Gastrocnemius medialis (tissue), 4 donors: ENCODE data around the gene LIPE. TPM values are rescaled to one million over a fixed set of nuclear protein-coding genes. Genes with fewer than 3 reads are reported as not detected.

ENCODE experiments used
- ATAC-seq, 2 donors: fragments of 150-250 bp; one replicate each; pipeline ENCODE4 v1.9.1; 2016
- DNase-seq, 2 donors: peaks; one replicate each; pipeline ENCODE4 v3.0.0-alpha.2; 2019
- H3K27ac ChIP-seq, 4 donors: fragments of 200-600 bp; sonication (generic); 1 replicate in 1 of 4; 2 replicates in 3 of 4; pipeline ENCODE4 v1.5.1; 2016 to 2018; ENCODE audit warnings: mild to moderate bottlenecking in 2 of 4, moderate library complexity in 1 of 4
- H3K27me3 ChIP-seq, 3 donors: fragments of 200-600 bp; sonication (generic) in 2 of 3; 1 replicate in 1 of 3; 2 replicates in 2 of 3; pipeline versions ENCODE4 v1.5.1 to v1.6.0; 2016 to 2019; ENCODE audit warnings: mild to moderate bottlenecking in 1 of 3, moderate library complexity in 1 of 3
- H3K36me3 ChIP-seq, 2 donors: fragments of 200-600 bp; sonication (generic) in 1 of 2; one replicate each; pipeline ENCODE4 v1.5.1; 2017 to 2018
- H3K4me1 ChIP-seq, 2 donors: fragments of 200-600 bp; sonication (generic) in 1 of 2; one replicate each; pipeline ENCODE4 v1.5.1; 2016 to 2017; ENCODE audit warnings: mild to moderate bottlenecking in 2 of 2
- H3K4me3 ChIP-seq, 4 donors: fragments of 200-600 bp; sonication (generic) in 3 of 4; 1 replicate in 1 of 4; 2 replicates in 3 of 4; pipeline ENCODE4 v1.5.1; 2016 to 2019; ENCODE audit warnings: mild to moderate bottlenecking in 2 of 4
- H3K9me3 ChIP-seq, 3 donors: fragments of 200-600 bp; sonication (generic) in 2 of 3; 1 replicate in 1 of 3; 2 replicates in 2 of 3; pipeline ENCODE4 v1.5.1; 2016 to 2019
- POLR2A ChIP-seq, 2 donors: fragments of 450-650 bp; IDR thresholded peaks; one replicate each; pipeline ENCODE4 v1.6.1; 2017; ENCODE audit warnings: antibody characterized with exemption in 2 of 2, mild to moderate bottlenecking in 2 of 2, moderate library complexity in 2 of 2
- in situ Hi-C, 4 donors: fragments of 200-750 bp; cut with MboI; loops; one replicate each; pipeline versions ENCODE4 v1.15.0 to v1.8.0; 2017; ENCODE audit warnings: low sequenced_read_pairs in 4 of 4
- intact Hi-C: fragments of 100-400 bp; cut with DNase I; formaldehyde crosslinking; loops from one replicate; pipeline ENCODE4 v1.15.1; 2023; ENCODE audit warnings: low total_unique reads
- total RNA-seq, 4 donors: library from RNA; depleted of rRNA; stranded (reverse); fragments of >200 nt; gene quantifications; one replicate each; pipeline versions ENCODE4 v1.1.0 to v1.2.3, GENCODE V29; 2016
- TF ChIP-seq, protein P1 (sequence below), 5 experiments: fragments of 450-650 bp in 3 of 5; fragments of 200-600 bp in 2 of 5; sonication (generic) in 2 of 5; IDR thresholded peaks in 4 of 5; conservative IDR thresholded peaks in 1 of 5; 1 replicate in 4 of 5; 2 replicates in 1 of 5; pipeline ENCODE4 v1.5.1; 2016 to 2019; ENCODE audit warnings: antibody characterized with exemption in 5 of 5, mild to moderate bottlenecking in 3 of 5, moderate library complexity in 3 of 5

Gene LIPE
- total RNA-seq, 4 donors from 2014 or later, result 6.9 to 44.5 (median 13.7) TPM

DNA sequence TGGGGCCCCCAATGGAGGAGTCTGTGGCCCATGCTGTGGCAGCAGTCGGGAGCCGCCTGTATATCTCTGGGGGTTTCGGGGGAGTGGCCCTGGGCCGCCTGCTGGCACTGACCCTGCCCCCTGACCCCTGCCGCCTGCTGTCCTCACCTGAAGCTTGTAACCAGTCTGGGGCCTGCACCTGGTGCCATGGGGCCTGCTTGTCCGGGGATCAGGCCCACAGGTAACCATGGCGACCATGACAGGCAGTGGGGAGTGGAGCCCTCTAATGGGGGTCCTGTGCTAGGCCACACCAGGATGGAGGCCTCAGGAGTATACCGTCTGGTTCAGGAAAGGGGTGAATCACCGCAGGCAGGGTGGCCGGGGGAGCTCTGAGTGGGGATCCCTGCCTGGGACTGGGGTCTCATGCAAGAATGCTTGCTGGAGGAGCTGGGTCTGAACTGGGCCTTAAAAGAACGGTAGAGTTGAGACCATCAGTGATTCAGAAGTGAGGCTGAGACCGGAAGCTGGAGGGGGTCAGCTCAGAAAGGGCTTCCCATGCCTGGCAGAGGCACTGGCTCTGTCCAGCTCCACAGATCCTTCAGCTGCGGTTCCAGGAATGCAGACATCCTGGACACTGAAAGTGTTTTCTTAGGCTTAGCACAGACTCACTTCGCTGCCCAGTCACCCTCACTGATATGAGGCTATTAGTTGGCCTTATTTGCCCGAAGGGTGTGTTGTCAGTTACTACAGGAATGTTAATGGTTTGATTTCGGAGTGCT, 66.2 kb downstream of the LIPE start:
- intact Hi-C loops, result no loop called here
- no peak for ATAC-seq
- no peak for DNase-seq

DNA sequence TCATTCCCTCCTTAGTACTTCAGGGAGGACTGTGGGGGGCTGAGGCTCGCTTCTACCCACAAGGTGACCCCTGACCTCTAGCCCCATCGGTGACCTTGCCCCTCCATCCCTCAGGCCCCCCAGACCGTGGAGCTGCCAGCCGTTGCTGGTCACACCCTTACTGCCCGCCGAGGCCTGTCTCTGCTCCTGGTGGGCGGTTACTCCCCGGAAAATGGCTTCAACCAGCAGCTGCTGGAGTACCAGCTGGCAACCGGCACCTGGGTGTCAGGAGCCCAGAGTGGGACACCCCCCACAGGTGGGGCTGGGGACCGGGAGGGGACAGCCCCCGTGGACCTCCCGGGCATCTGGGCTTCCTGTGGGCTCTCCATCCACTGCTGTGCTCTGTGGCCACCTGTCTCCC, 69.9 kb downstream of the LIPE start:
- H3K27ac ChIP-seq, result no peak overlapping the region
- no peaks in the 10 kb centered on the region for H3K4me1 ChIP-seq
- ATAC-seq (no peak), DNase-seq (no peak)
- no peak for TF ChIP-seq POLR2A (IDR thresholded peaks at IDR 0.05)
- TF ChIP-seq, protein P1, sequence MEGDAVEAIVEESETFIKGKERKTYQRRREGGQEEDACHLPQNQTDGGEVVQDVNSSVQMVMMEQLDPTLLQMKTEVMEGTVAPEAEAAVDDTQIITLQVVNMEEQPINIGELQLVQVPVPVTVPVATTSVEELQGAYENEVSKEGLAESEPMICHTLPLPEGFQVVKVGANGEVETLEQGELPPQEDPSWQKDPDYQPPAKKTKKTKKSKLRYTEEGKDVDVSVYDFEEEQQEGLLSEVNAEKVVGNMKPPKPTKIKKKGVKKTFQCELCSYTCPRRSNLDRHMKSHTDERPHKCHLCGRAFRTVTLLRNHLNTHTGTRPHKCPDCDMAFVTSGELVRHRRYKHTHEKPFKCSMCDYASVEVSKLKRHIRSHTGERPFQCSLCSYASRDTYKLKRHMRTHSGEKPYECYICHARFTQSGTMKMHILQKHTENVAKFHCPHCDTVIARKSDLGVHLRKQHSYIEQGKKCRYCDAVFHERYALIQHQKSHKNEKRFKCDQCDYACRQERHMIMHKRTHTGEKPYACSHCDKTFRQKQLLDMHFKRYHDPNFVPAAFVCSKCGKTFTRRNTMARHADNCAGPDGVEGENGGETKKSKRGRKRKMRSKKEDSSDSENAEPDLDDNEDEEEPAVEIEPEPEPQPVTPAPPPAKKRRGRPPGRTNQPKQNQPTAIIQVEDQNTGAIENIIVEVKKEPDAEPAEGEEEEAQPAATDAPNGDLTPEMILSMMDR (IDR thresholded peaks at IDR 0.05 in 4 of 5, conservative IDR thresholded peaks at IDR 0.05 in 1 of 5), result no peak
- intact Hi-C loops (no loop called here), in situ Hi-C loops (no loop called here)
- no peaks in the 10 kb centered on the region for H3K9me3 ChIP-seq
- H3K36me3 ChIP-seq, result peaks cover 0 to 62% of the 10 kb centered on the region in 2 donors
- H3K27me3 ChIP-seq, result no peaks in the 10 kb centered on the region
- H3K4me3 ChIP-seq, result no peak overlapping the region

More for the DNA sequence above, 66.2 kb downstream of the LIPE start:
- Histone ChIP-seq H3K27ac (no peak overlapping the region), H3K36me3 (peaks cover 0 to 45% of the 10 kb centered on the region in 2 donors), H3K4me3 (no peak overlapping the region), H3K27me3 (no peaks in the 10 kb centered on the region), H3K4me1 (peaks cover 0 to 5% of the 10 kb centered on the region in 2 donors), H3K9me3 (no peaks in the 10 kb centered on the region)
- no peak for TF ChIP-seq POLR2A (IDR thresholded peaks at IDR 0.05)
- TF ChIP-seq, protein P1 (IDR thresholded peaks at IDR 0.05 in 4 of 5, conservative IDR thresholded peaks at IDR 0.05 in 1 of 5), result no peak
- in situ Hi-C loops, result no loop called here

DNA sequence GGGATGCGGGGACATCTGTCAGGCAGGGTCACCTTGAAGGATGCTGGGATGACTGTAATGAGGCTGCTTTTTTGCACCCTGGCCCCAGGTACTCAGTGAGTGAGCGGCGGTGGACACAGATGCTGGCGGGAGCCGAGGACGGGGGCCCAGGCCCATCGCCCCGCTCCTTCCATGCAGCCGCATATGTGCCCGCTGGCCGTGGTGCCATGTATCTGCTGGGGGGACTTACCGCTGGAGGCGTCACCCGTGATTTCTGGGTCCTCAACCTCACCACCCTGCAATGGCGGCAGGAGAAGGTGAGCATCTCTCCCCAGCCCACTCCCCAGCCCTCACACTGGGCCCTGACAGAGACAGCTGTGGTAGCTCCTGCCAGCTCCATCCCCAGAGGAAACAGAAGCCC, 70.5 kb downstream of the LIPE start:
- DNase-seq (no peak), ATAC-seq (no peak)
- intact Hi-C loops, result no loop called here
- in situ Hi-C loops, result no loop called here
- Histone ChIP-seq H3K27ac (no peak overlapping the region), H3K9me3 (no peaks in the 10 kb centered on the region), H3K27me3 (no peaks in the 10 kb centered on the region), H3K36me3 (peaks cover 0 to 68% of the 10 kb centered on the region in 2 donors), H3K4me1 (no peaks in the 10 kb centered on the region), H3K4me3 (no peak overlapping the region)
- TF ChIP-seq POLR2A (IDR thresholded peaks at IDR 0.05), result no peak
- TF ChIP-seq, protein P1 (IDR thresholded peaks at IDR 0.05 in 4 of 5, conservative IDR thresholded peaks at IDR 0.05 in 1 of 5), result no peak

DNA sequence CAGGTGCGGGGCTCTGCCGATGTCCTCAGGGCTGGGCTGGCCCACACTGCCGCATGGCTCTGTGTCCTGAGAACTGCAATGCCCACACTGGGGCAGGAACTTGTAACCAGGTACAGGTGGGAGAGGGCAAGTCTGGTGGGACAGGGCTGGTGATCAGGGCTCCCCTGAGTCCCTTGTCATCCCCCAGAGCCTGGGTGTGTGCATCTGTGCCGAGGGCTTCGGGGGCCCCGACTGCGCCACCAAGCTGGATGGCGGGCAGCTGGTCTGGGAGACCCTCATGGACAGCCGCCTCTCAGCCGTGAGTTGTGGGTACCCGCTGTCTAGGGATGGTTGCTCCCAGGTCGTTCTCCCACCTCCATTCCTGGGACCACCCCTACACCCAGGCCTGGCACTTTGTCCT, 71.3 kb downstream of the LIPE start:
- Histone ChIP-seq H3K27me3 (no peaks in the 10 kb centered on the region), H3K27ac (no peak overlapping the region), H3K4me1 (no peaks in the 10 kb centered on the region), H3K9me3 (no peaks in the 10 kb centered on the region), H3K4me3 (no peak overlapping the region), H3K36me3 (peaks cover 0 to 67% of the 10 kb centered on the region in 2 donors)
- DNase-seq (no peak), ATAC-seq (no peak)
- intact Hi-C loops, result no loop called here
- TF ChIP-seq POLR2A (IDR thresholded peaks at IDR 0.05), result no peak
- TF ChIP-seq, protein P1 (IDR thresholded peaks at IDR 0.05 in 4 of 5, conservative IDR thresholded peaks at IDR 0.05 in 1 of 5), result no peak
- in situ Hi-C loops, result no loop called here
